ENCODE measurements around the gene SLC15A5.

GRCh38 chr12:16150276-16150675 lies 127.2 kb downstream of the SLC15A5 start:
- TF ChIP-seq POLR2AphosphoS5 (IDR thresholded peaks at IDR 0.05; ENCODE audit: borderline replicate concordance, low read depth, low read length) = no peak
- TF ChIP-seq EZH2 (IDR thresholded peaks at IDR 0.05) = no peak
- no peak for TF ChIP-seq FOXP2 (optimal IDR thresholded peaks at IDR 0.05; ENCODE audit: control extremely low read depth, extremely low read length, insufficient read depth)
